Measurements from ENCODE around the gene PRDM11. TPM values are rescaled to one million over a fixed set of nuclear protein-coding genes. Genes with fewer than 3 reads are reported as not detected.

The PRDM11 gene
- total and polyA plus RNA-seq, 2 of the 8 experiments (the other 6 are each of a cell fraction or from before 2014, with no cell fraction given) = 3.6 to 11.7 TPM

GRCh38 chr11:45219411-45219810 lies 73.0 kb downstream of the PRDM11 start:
- DNase-seq (ENCODE audit: low read depth in 1 of 2, low spot score in 2 of 2) = no peak
- WGBS, 2 experiments (ENCODE audit: extremely low coverage in 1 of 2, insufficient coverage in 1 of 2, insufficient read length in 1 of 2, insufficient replicate concordance in 2 of 2, low coverage in 1 of 2, low lambda C conversion rate in 2 of 2, missing lambda C conversion rate in 1 of 2) = 88% methylated on average over 17 of the region's 18 CpGs; no CpG with 5 or more reads in 1 of the 2 experiments
- Histone ChIP-seq H3K79me2 (ENCODE audit: control insufficient read depth in 1 of 2, insufficient read depth in 2 of 2, low read length in 2 of 2) (no peaks in the 10 kb centered on the region), H3K14ac (ENCODE audit: insufficient read length) (no peak overlapping the region), H3K27ac (ENCODE audit: low read depth, low read length) (no peak overlapping the region), H2AFZ (ENCODE audit: low read length) (no peak overlapping the region), H2BK12ac (ENCODE audit: low read depth, low read length) (no peak overlapping the region), H4K5ac (ENCODE audit: insufficient read length, low read depth, low read length) (no peak overlapping the region), H2AK5ac (ENCODE audit: low read depth, low read length) (no peak overlapping the region), H3K4me1 (replicated peaks in 1 of 4; ENCODE audit: control insufficient read depth in 3 of 4, insufficient read depth in 4 of 4, low read length in 3 of 4) (no peaks in the 10 kb centered on the region; a peak in 1 of 7 replicates), H4K8ac (ENCODE audit: extremely low read depth, insufficient read depth, low read length) (no peak overlapping the region), H3K9ac (replicated peaks in 1 of 4; ENCODE audit: extremely low read depth in 1 of 4, low read depth in 3 of 4, low read length in 3 of 4) (no peak overlapping the region), H3K79me1 (ENCODE audit: low read depth, low read length) (no peaks in the 10 kb centered on the region), H3K23me2 (ENCODE audit: low read depth, low read length) (no peaks in the 10 kb centered on the region), H3K4me2 (ENCODE audit: insufficient read depth in 1 of 2, low read depth in 2 of 2, low read length in 2 of 2) (no peak overlapping the region), H3K23ac (ENCODE audit: insufficient read length) (no peak overlapping the region), H2BK5ac (ENCODE audit: low read depth, low read length) (no peak overlapping the region), H3K4me3 (ENCODE audit: extremely low read depth in 1 of 4, insufficient read depth in 2 of 4, low read depth in 3 of 4, low read length in 4 of 4) (no peak overlapping the region), H4K91ac (replicated peaks; ENCODE audit: insufficient read length, low read length) (no peak overlapping the region), H4K20me1 (replicated peaks in 1 of 2; ENCODE audit: control insufficient read depth in 1 of 2, insufficient read depth in 2 of 2, low read length in 2 of 2) (no peaks in the 10 kb centered on the region), H3K56ac (replicated peaks; ENCODE audit: insufficient read length, low read depth, low read length) (no peak overlapping the region), H2BK120ac (replicated peaks; ENCODE audit: low read depth, low read length) (no peak overlapping the region), H3K36me3 (ENCODE audit: control insufficient read depth in 2 of 4, insufficient read depth in 4 of 4, low read length in 3 of 4) (no peaks in the 10 kb centered on the region), H3K18ac (ENCODE audit: extremely low read depth, low read length) (no peak overlapping the region), H3K9me3 (ENCODE audit: insufficient read depth in 2 of 2, low read depth in 1 of 2, low read length in 1 of 2) (no peaks in the 10 kb centered on the region), H3K4ac (replicated peaks; ENCODE audit: insufficient read length, low read depth, low read length) (no peak overlapping the region), H2BK15ac (ENCODE audit: low read length) (no peak overlapping the region), H2BK20ac (ENCODE audit: low read length) (no peak overlapping the region), H3K27me3 (replicated peaks in 1 of 4; ENCODE audit: control insufficient read depth in 3 of 4, extremely low read depth in 1 of 4, insufficient read depth in 3 of 4, low read length in 3 of 4) (no peaks in the 10 kb centered on the region; a peak in 1 of 7 replicates)
- TF ChIP-seq MAFK (IDR thresholded peaks at IDR 0.05; ENCODE audit: low read depth, low read length) = no peak
- no peak for FAIRE-seq
- ChIA-PET POLR2A (ENCODE audit: partially characterized antibody) (no interaction called here), CTCF (ENCODE audit: partially characterized antibody) (interaction anchor here (0.7 to 10.0 kb wide), 3 partner anchors 10 to 27 kb away, joined by 3 to 61 read pairs (median 4); no protein-coding TSS in a partner anchor)

All from H1 (cell line).